Endodermal cell (in vitro differentiated cells): ENCODE data around the gene IARS1. TPM values are rescaled to one million over a fixed set of nuclear protein-coding genes. Genes with fewer than 3 reads are reported as not detected.

Source experiments
- DNase-seq: peaks from one replicate; pipeline ENCODE4 v3.0.0-alpha.2; 2017
- H3K27ac ChIP-seq: 2 replicates; pipeline ENCODE4 v1.5.1; 2013; ENCODE audit warnings: mild to moderate bottlenecking, low read depth, low read length, moderate library complexity
- H3K27me3 ChIP-seq: 2 replicates; pipeline ENCODE4 v1.6.1; 2013; ENCODE audit warnings: mild to moderate bottlenecking, low read length, moderate library complexity; ENCODE audit not compliant: insufficient read depth, control insufficient read depth, poor library complexity, severe bottlenecking
- H3K36me3 ChIP-seq: 2 replicates; pipeline ENCODE4 v1.7.0; 2013; ENCODE audit warnings: mild to moderate bottlenecking, low read length, moderate library complexity; ENCODE audit not compliant: control insufficient read depth, insufficient read depth
- H3K4me1 ChIP-seq: one replicate; pipeline ENCODE4 v1.7.0; 2013; ENCODE audit warnings: low read length; ENCODE audit not compliant: control insufficient read depth, insufficient read depth
- H3K4me3 ChIP-seq: 2 replicates; pipeline ENCODE4 v1.5.1; 2013; ENCODE audit warnings: mild to moderate bottlenecking, low read length, moderate library complexity
- H3K9ac ChIP-seq: 2 replicates; pipeline ENCODE4 v1.6.1; 2013; ENCODE audit warnings: mild to moderate bottlenecking, low read length, moderate library complexity; ENCODE audit not compliant: poor library complexity, severe bottlenecking; ENCODE audit errors: extremely low read depth
- H3K9me3 ChIP-seq: 2 replicates; pipeline ENCODE4 v1.6.1; 2013; ENCODE audit warnings: mild to moderate bottlenecking, low read length, moderate library complexity; ENCODE audit not compliant: control insufficient read depth
- H3K27ac Mint-ChIP-seq: 2 replicates; pipeline ENCODE4 v1.8.0; 2020; ENCODE audit warnings: mixed read lengths
- H3K27me3 Mint-ChIP-seq: 2 replicates; pipeline ENCODE4 v1.8.0; 2021; ENCODE audit warnings: mild to moderate bottlenecking, mixed read lengths; ENCODE audit not compliant: insufficient read depth
- H3K36me3 Mint-ChIP-seq: 2 replicates; pipeline ENCODE4 v1.8.0; 2020; ENCODE audit warnings: low read depth, mixed read lengths
- H3K4me1 Mint-ChIP-seq: 2 replicates; pipeline ENCODE4 v1.8.0; 2020; ENCODE audit warnings: mixed read lengths
- H3K4me3 Mint-ChIP-seq: 2 replicates; pipeline ENCODE4 v1.8.0; 2020; ENCODE audit warnings: mild to moderate bottlenecking, moderate library complexity, mixed read lengths
- H3K9me3 Mint-ChIP-seq: 2 replicates; pipeline ENCODE4 v1.8.0; 2020; ENCODE audit warnings: mild to moderate bottlenecking, mixed read lengths
- CTCF ChIP-seq: fragments of 200-600 bp; sonication (generic); conservative IDR thresholded peaks from 2 replicates; pipeline ENCODE4 v1.5.0; 2021; ENCODE audit warnings: antibody characterized with exemption, mild to moderate bottlenecking
- WGBS, 2 experiments: methylation state at CpG; one replicate each; pipeline versions ENCODE4 v1.1.5 to v1.1.7; 2013; ENCODE audit warnings: missing lambda C conversion rate in 2 of 2, mixed read lengths in 1 of 2; ENCODE audit not compliant: insufficient coverage in 1 of 2, insufficient read length in 1 of 2; 5-methylcytosine and 5-hydroxymethylcytosine counted together
- total RNA-seq, 2 donors: library from RNA; stranded (reverse); fragmentation: NEBNext Ultra II Directional in 1 of 2; extraction: Animal tissue kit (Norgen Biotek cat#: 25700) in 1 of 2; gene quantifications; 2 replicates in 1 of 2; 3 replicates in 1 of 2; pipeline ENCODE4 v1.2.1, GENCODE V29; 2021

Gene IARS1
- total RNA-seq, 2 donors from 2014 or later: 170 to 173 TPM

- no peak for TF ChIP-seq CTCF
- H3K4me1 Mint-ChIP-seq: peaks cover 8% of the 10 kb centered on the region
- Histone ChIP-seq H3K4me3 (no peak overlapping the region), H3K9ac (no peak overlapping the region), H3K36me3 (peaks cover 82% of the 10 kb centered on the region), H3K27me3 (no peaks in the 10 kb centered on the region), H3K9me3 (no peaks in the 10 kb centered on the region), H3K4me1 (peaks cover 5% of the 10 kb centered on the region), H3K27ac (no peak overlapping the region)
- H3K27me3 Mint-ChIP-seq: no peaks in the 10 kb centered on the region
- H3K36me3 Mint-ChIP-seq: peaks cover 67% of the 10 kb centered on the region
- no peak for DNase-seq
- H3K9me3 Mint-ChIP-seq: no peaks in the 10 kb centered on the region
- H3K27ac Mint-ChIP-seq: no peak overlapping the region
- no peak overlapping the region for H3K4me3 Mint-ChIP-seq
Measured at GRCh38 chr9:92308893-92309292, 15.4 kb upstream of the IARS1 start.

GRCh38 chr9:92300936-92301335 lies 7.4 kb upstream of the IARS1 start:
- Mint-ChIP-seq H3K4me1 (peaks cover 2% of the 10 kb centered on the region), H3K9me3 (no peaks in the 10 kb centered on the region), H3K36me3 (peaks cover 64% of the 10 kb centered on the region), H3K27me3 (no peaks in the 10 kb centered on the region), H3K27ac (no peak overlapping the region), H3K4me3 (no peak overlapping the region)
- Histone ChIP-seq H3K9me3 (no peaks in the 10 kb centered on the region), H3K27ac (no peak overlapping the region), H3K9ac (no peak overlapping the region), H3K4me1 (peaks cover 1% of the 10 kb centered on the region), H3K27me3 (no peaks in the 10 kb centered on the region), H3K4me3 (no peak overlapping the region), H3K36me3 (peaks cover 81% of the 10 kb centered on the region)
- no peak for DNase-seq
- WGBS, 2 experiments: 92 to 100% methylated on average over 1 of the region's 1 CpG
- TF ChIP-seq CTCF: no peak

- no peaks in the 10 kb centered on the region for H3K27me3 Mint-ChIP-seq
- H3K36me3 Mint-ChIP-seq: peaks cover 51% of the 10 kb centered on the region
Measured at GRCh38 chr9:92299116-92299515, 5.6 kb upstream of the IARS1 start.

More at GRCh38 chr9:92299116-92299515, 5.6 kb upstream of the IARS1 start:
- no peak for TF ChIP-seq CTCF
- no peaks in the 10 kb centered on the region for H3K27me3 ChIP-seq
- Mint-ChIP-seq H3K9me3 (no peaks in the 10 kb centered on the region), H3K27ac (no peak overlapping the region), H3K4me1 (peaks cover 17% of the 10 kb centered on the region), H3K4me3 (no peak overlapping the region)
- H3K36me3 ChIP-seq: peaks cover 64% of the 10 kb centered on the region
- peaks cover 13% of the 10 kb centered on the region for H3K4me1 ChIP-seq
- H3K9ac ChIP-seq: no peak overlapping the region
- H3K4me3 ChIP-seq: no peak overlapping the region
- DNase-seq: no peak
- no peaks in the 10 kb centered on the region for H3K9me3 ChIP-seq
- 86 to 90% methylated on average over 1 of the region's 1 CpG for WGBS, 2 experiments
- H3K27ac ChIP-seq: no peak overlapping the region
